A549 (cell line): ENCODE results near the gene FZD4. TPM values are rescaled to one million over a fixed set of nuclear protein-coding genes. Genes with fewer than 3 reads are reported as not detected.

Experiments used
- ATAC-seq, 2 experiments: fragments of 200-7000 bp in 1 of 2; fragments of >200 bp in 1 of 2; cut with Nextera tagmentation in 1 of 2; cut with Tn5 transposase in 1 of 2; 3 replicates each; pipeline versions ENCODE4 v1.8.0 to v1.9.1; 2018 to 2020; ENCODE audit warnings: mild to moderate bottlenecking in 1 of 2, moderate library complexity in 1 of 2
- CTCF ChIA-PET: fragments of 300-600 bp; sonication (Branson Sonifier 250); formaldehyde crosslinking; extraction: SDS; loops from one replicate; lab custom pipeline; 2021; ENCODE audit warnings: antibody characterized with exemption, inconsistent platforms; lab: Yijun Ruan, JAX
- POLR2A ChIA-PET: fragments of 350-600 bp; formaldehyde crosslinking; extraction: SDS; loops from one replicate; lab custom pipeline; 2021; ENCODE audit warnings: antibody characterized with exemption, inconsistent platforms; lab: Yijun Ruan, JAX
- DNase-seq, 2 experiments: peaks; one replicate each; pipeline versions ENCODE4 v3.0.0 to v3.0.0-alpha.2; 2011 to 2016; ENCODE audit warnings: low read depth in 1 of 2, low spot score in 1 of 2
- FAIRE-seq: peaks from 2 replicates; lab custom pipeline; 2011; peaks lifted over from hg19 to GRCh38; lab: Jason Lieb, UNC
- H3K27ac ChIP-seq, 2 experiments: fragments of >200 bp; sonication (Bioruptor Twin); formaldehyde crosslinking; 3 replicates each; pipeline ENCODE4 v1.5.1; 2016 to 2017
- H3K4me1 ChIP-seq: fragments of >200 bp; sonication (Bioruptor Twin); formaldehyde crosslinking; 3 replicates; pipeline ENCODE4 v1.6.1; 2016
- H3K4me2 ChIP-seq: fragments of >200 bp; sonication (Bioruptor Twin); formaldehyde crosslinking; 3 replicates; pipeline ENCODE4 v1.6.1; 2016
- H3K4me3 ChIP-seq: fragments of >200 bp; sonication (Bioruptor Twin); formaldehyde crosslinking; 3 replicates; pipeline ENCODE4 v1.5.1; 2016
- H3K9me3 ChIP-seq: fragments of >200 bp; sonication (Bioruptor Twin); formaldehyde crosslinking; 3 replicates; pipeline ENCODE4 v1.6.1; 2016
- ATOH8 ChIP-seq: fragments of 250-450 bp; sonication (Bioruptor Pico); IDR thresholded peaks from 2 replicates; pipeline ENCODE4 v1.5.0; 2020; ENCODE audit warnings: low read depth, mild to moderate bottlenecking, moderate library complexity
- CBX8 ChIP-seq: fragments of 200-600 bp; sonication (generic); IDR thresholded peaks from 2 replicates; pipeline ENCODE4 v1.6.1; 2016
- CTCF ChIP-seq: fragments of >200 bp; sonication (Bioruptor Twin); formaldehyde crosslinking; IDR thresholded peaks from 3 replicates; pipeline ENCODE4 v1.5.1; 2016
- E2F6 ChIP-seq: IDR thresholded peaks from 2 replicates; pipeline ENCODE4 v1.6.1; 2012; ENCODE audit warnings: low read depth, borderline replicate concordance
- EHMT2 ChIP-seq: fragments of 200-600 bp; sonication (generic); IDR thresholded peaks from 2 replicates; pipeline ENCODE4 v1.6.1; 2016; ENCODE audit warnings: antibody characterized with exemption, low read depth, mild to moderate bottlenecking, moderate library complexity
- EP300 ChIP-seq, 2 experiments: fragments of >200 bp; sonication (Bioruptor Twin); formaldehyde crosslinking; IDR thresholded peaks; 2 replicates in 1 of 2; 3 replicates in 1 of 2; pipeline ENCODE4 v1.6.1; 2016 to 2017
- FOXS1 ChIP-seq: fragments of 250-450 bp; sonication (Bioruptor Pico); IDR thresholded peaks from 2 replicates; pipeline ENCODE4 v1.5.0; 2020; ENCODE audit warnings: mild to moderate bottlenecking, moderate library complexity
- HMGXB4 ChIP-seq: fragments of 250-450 bp; sonication (Bioruptor Pico); IDR thresholded peaks from 2 replicates; pipeline ENCODE4 v1.5.0; 2021; ENCODE audit warnings: mild to moderate bottlenecking, moderate library complexity, borderline replicate concordance
- HOXB13 ChIP-seq: fragments of 250-450 bp; sonication (Bioruptor Pico); IDR thresholded peaks from 2 replicates; pipeline ENCODE4 v1.5.0; 2020; ENCODE audit warnings: low read depth, mild to moderate bottlenecking, moderate library complexity
- HOXB5 ChIP-seq: fragments of 250-450 bp; sonication (Bioruptor Pico); IDR thresholded peaks from 2 replicates; pipeline ENCODE4 v1.5.0; 2020; ENCODE audit warnings: mild to moderate bottlenecking, moderate library complexity
- JUN ChIP-seq, 2 experiments: fragments of >200 bp; sonication (Bioruptor Twin); formaldehyde crosslinking; IDR thresholded peaks; 2 replicates in 1 of 2; 3 replicates in 1 of 2; pipeline ENCODE4 v1.6.1; 2016 to 2017
- KDM5A ChIP-seq: fragments of 200-600 bp; sonication (generic); IDR thresholded peaks from 2 replicates; pipeline ENCODE4 v1.6.1; 2016; ENCODE audit warnings: antibody characterized with exemption, mild to moderate bottlenecking
- MAFK ChIP-seq: fragments of 450-650 bp; IDR thresholded peaks from 2 replicates; pipeline ENCODE4 v1.6.1; 2014; ENCODE audit not compliant: partially characterized antibody
- MAZ ChIP-seq: fragments of 150-350 bp; IDR thresholded peaks from 2 replicates; pipeline ENCODE4 v1.6.1; 2014; ENCODE audit warnings: antibody characterized with exemption, low read depth, low read length, borderline replicate concordance
- NR3C1 ChIP-seq: fragments of >200 bp; sonication (Bioruptor Twin); formaldehyde crosslinking; IDR thresholded peaks from 3 replicates; pipeline ENCODE4 v1.6.1; 2017
- RAD21 ChIP-seq, 2 experiments: fragments of >200 bp in 1 of 2; sonication (Bioruptor Twin) in 1 of 2; formaldehyde crosslinking in 1 of 2; IDR thresholded peaks in 1 of 2; conservative IDR thresholded peaks in 1 of 2; 2 replicates in 1 of 2; 3 replicates in 1 of 2; pipeline ENCODE4 v1.6.1; 2012 to 2018; ENCODE audit warnings: inconsistent platforms in 1 of 2
- RARB ChIP-seq: fragments of 250-450 bp; sonication (Bioruptor Pico); IDR thresholded peaks from 2 replicates; pipeline ENCODE4 v1.8.0; 2021; ENCODE audit warnings: mild to moderate bottlenecking, moderate library complexity
- REST ChIP-seq: fragments of 200-600 bp; sonication (generic); IDR thresholded peaks from 2 replicates; pipeline ENCODE4 v1.6.1; 2016; ENCODE audit warnings: antibody characterized with exemption, mild to moderate bottlenecking, moderate library complexity
- RFX5 ChIP-seq: fragments of 450-650 bp; IDR thresholded peaks from 2 replicates; pipeline ENCODE4 v1.7.1; 2014; ENCODE audit warnings: antibody characterized with exemption, mild to moderate bottlenecking, moderate library complexity
- TFCP2L1 ChIP-seq: fragments of 250-450 bp; sonication (Bioruptor Pico); IDR thresholded peaks from 2 replicates; pipeline ENCODE4 v1.5.0; 2021; ENCODE audit warnings: mild to moderate bottlenecking
- USF2 ChIP-seq: fragments of 450-650 bp; IDR thresholded peaks from 2 replicates; pipeline ENCODE4 v1.6.1; 2014; ENCODE audit warnings: antibody characterized with exemption
- ZC3H11A ChIP-seq: fragments of 450-650 bp; IDR thresholded peaks from 2 replicates; pipeline ENCODE4 v1.6.1; 2014; ENCODE audit warnings: antibody characterized with exemption, mild to moderate bottlenecking
- ZNF302 ChIP-seq: fragments of 250-450 bp; sonication (Bioruptor Pico); IDR thresholded peaks from 2 replicates; pipeline ENCODE4 v1.9.0; 2021; ENCODE audit warnings: inconsistent platforms, mild to moderate bottlenecking, moderate library complexity
- WGBS: methylation state at CpG from one replicate; pipeline ENCODE4 v1.1.6; 2017; ENCODE audit errors: missing lambda C conversion rate; 5-methylcytosine and 5-hydroxymethylcytosine counted together
- polyA plus RNA-seq, 4 experiments: library from polyadenylated mRNA; depleted of rRNA in 3 of 4; stranded (reverse); fragments of >200 nt; fragmentation: RNase III in 1 of 4; extraction: RNeasy Plus Mini Kit Qiagen cat#74134 plus additional on column Dnase treatment in 1 of 4; gene quantifications; 2 replicates in 3 of 4; 3 replicates in 1 of 4; pipeline ENCODE4 v1.2.3, GENCODE V29; 2011 to 2017

Gene FZD4
- polyA plus RNA-seq, 2 of the 4 experiments (the other 2 are of a cell fraction) = 0.67 to 0.90 TPM

GRCh38 chr11:86934926-86935579 is 20.1 kb downstream of the FZD4 start:
- POLR2A ChIA-PET = interaction anchor here (1.1 kb wide), 1 partner anchor 21 kb away, joined by 5 read pairs; the partner anchor contains the start of gene FZD4
- Histone ChIP-seq H3K9me3 (no peaks in the 10 kb centered on the region), H3K4me2 (no peak overlapping the region), H3K27ac (no peak overlapping the region), H3K4me3 (no peak overlapping the region), H3K4me1 (peaks cover 14% of the 10 kb centered on the region)
- 86% methylated on average over 3 of the region's 3 CpGs for WGBS
- DNase-seq = no peak
- no peak for TF ChIP-seq EP300 (IDR thresholded peaks at IDR 0.05)
- no peak for TF ChIP-seq NR3C1
- TF ChIP-seq ZC3H11A = no peak
- no peak for TF ChIP-seq FOXS1 (CRISPR knock-in tag)
- no peak for TF ChIP-seq EHMT2
- TF ChIP-seq CTCF = no peak
- no peak for TF ChIP-seq HOXB13 (CRISPR knock-in tag)
- no peak for TF ChIP-seq ATOH8 (CRISPR knock-in tag)
- no peak for TF ChIP-seq RARB (CRISPR knock-in tag)
- no peak for TF ChIP-seq USF2
- no peak for TF ChIP-seq RAD21 (conservative IDR thresholded peaks at IDR 0.05 in 1 of 2, IDR thresholded peaks at IDR 0.05 in 1 of 2)
- no peak for TF ChIP-seq HOXB5 (CRISPR knock-in tag)
- no peak for TF ChIP-seq REST
- TF ChIP-seq MAZ = no peak
- TF ChIP-seq ZNF302 (CRISPR knock-in tag) = no peak
- CTCF ChIA-PET = interaction anchor here (0.9 to 2.5 kb wide), 8 partner anchors 10 to 486 kb away, joined by 3 to 11 read pairs (median 4); no protein-coding TSS in a partner anchor
- no peak for FAIRE-seq
- no peak for ATAC-seq

GRCh38 chr11:86934582-86934900 is 20.7 kb downstream of the FZD4 start:
- Histone ChIP-seq H3K4me3 (no peak overlapping the region), H3K9me3 (no peaks in the 10 kb centered on the region), H3K4me2 (no peak overlapping the region), H3K4me1 (peaks cover 14% of the 10 kb centered on the region), H3K27ac (no peak overlapping the region)
- no peak for FAIRE-seq
- TF ChIP-seq KDM5A (no peak), JUN (IDR thresholded peaks at IDR 0.05) (no peak), MAFK (no peak), E2F6 (no peak), TFCP2L1 (CRISPR knock-in tag) (no peak), ATOH8 (CRISPR knock-in tag) (no peak), HMGXB4 (CRISPR knock-in tag) (no peak), RFX5 (no peak), MAZ (no peak), FOXS1 (CRISPR knock-in tag) (no peak), CBX8 (no peak)
- POLR2A ChIA-PET = interaction anchor here (1.1 kb wide), 1 partner anchor 21 kb away, joined by 5 read pairs; the partner anchor contains the start of gene FZD4
- DNase-seq = no peak
- ATAC-seq = no peak
- CTCF ChIA-PET = interaction anchor here (0.9 to 2.5 kb wide), 8 partner anchors 9 to 487 kb away, joined by 3 to 11 read pairs (median 4); no protein-coding TSS in a partner anchor
